Right kidney (tissue), 1 donor: ENCODE results near the gene DMC1.
"Not testable (repeated sequence)": the region's sequence is repeated elsewhere in the genome, so short reads cannot be mapped to it uniquely, and the experiment has no call there.

ENCODE experiments used
- DNase-seq: peaks from one replicate; pipeline ENCODE4 v3.0.0-alpha.2; 2016

Gene DMC1

DNA sequence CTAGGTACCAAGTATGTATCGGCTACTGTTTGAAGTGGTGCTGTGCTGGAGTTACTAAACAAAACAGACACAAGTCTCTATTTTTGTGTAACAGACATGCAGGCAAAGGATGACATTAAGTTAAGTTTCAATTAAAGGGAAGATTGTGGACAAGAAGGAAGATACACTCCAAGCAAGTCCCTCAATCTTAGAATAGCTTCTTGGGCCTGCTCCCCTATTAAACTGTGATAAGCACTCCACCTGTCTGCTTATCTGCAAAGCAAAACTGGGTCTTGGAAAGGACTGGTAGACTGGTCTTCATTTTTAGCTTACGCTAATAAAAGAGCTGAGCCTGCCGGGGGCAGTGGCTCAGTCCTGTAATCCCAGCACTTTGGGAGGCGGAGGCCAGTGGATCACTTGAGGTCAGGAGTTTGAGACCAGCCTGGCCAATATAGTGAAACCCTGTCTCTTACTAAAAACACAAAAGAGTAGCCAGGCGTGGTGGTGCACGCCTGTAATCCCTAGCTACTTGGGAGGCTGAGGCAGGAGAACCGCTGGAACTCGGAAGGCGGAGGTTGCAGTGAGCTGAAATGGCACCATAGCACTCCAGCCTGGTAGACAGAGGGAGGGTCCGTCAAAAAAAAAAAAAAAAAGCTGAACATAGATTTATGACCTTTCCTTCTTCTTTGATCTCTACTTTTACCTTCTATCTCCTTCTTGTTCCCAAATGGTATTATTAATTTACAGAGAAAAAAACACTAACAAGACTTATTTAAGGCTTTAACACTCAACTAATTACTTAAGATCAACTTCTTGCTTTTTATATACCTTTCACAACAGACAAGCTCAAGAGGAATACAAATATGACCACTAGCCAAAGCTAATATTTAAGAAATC lies 67.9 kb downstream of the DMC1 start:
- DNase-seq: no peak

DNA sequence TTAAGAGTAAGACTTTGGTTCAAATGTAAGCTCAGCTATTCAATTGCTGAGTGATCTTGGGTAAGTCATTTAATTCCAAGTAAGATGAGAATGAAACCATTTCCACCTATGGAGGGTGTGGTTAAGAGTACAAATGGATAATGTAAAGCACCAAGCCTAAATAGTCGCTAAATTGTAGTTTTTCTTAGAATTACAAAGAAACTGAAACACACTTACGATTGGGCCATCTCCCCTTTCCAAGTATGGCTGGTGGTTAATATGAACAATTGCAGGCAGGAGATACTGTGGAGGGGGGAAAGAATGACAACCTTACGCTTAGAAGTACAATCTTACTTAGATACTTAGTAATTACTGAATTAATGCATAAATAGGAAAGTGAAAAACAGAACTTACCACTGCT lies 72.1 kb downstream of the DMC1 start:
- DNase-seq: no peak

DNA sequence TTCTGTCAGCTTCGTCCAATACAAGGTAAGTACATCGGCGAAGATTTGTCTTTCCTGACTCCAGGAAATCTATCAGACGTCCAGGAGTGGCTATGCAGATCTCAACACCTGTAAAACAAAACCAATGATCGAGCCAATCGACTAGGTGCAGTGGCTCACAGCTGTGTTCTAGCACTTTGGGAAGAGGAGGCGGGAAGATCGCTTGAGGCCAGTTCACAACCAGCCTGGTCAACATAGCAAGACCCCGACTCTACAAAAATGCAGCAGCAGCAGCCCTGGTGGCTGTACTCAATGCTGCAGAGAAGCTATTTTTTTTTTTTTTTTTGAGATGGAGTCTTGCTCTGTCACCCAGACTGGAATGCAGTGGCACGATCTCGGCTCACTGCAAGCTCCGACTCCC lies 75.0 kb downstream of the DMC1 start:
- DNase-seq: no peak

DNA sequence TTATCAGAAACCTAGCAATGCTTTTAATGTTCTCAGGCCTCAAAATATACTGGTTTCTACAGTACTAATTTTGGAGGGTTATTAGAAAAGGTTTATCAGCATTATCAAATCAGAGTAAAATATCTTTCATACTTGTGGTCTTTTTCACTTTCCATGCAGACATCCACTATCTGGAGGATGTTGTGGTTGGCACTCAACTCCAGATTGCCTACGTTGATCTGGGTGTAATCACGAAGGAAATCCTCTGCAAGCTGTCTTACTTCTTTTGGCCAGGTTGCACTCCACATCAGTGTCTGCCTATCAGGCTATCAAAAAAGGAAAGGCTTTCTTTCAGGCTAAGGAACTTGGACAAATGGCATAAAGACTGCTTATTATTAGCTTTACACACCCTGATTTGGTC lies 75.5 kb downstream of the DMC1 start:
- DNase-seq: no peak

DNA sequence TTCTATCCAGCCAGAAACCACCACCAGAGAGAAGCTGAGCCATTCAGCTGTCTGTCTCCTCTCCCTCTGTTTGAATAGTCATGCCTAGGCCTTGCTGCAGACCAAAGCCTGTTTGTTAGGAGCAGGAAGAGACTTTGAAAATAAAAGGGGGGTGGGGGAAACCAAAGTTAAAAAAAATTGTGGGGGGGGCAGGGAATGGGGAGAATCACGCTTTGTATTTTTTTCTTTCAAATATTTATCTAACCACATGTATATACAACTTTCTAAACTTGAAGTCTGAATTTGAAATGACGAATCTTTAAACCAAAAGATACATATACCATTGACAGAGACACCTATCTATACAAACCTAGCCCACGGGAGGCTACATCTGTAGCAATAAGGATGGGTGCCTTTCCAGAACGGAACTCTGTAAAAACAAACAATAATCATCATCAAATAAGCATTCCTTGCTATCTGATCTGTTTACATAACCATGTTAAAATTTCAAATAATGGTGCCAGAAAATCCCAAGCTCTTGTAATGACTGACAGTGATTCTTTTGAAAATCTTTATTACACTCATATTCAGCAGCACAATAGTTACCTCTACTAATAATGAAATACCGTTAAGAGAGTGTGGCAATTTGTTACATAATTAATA lies 78.2 kb downstream of the DMC1 start:
- DNase-seq: no peak

DNA sequence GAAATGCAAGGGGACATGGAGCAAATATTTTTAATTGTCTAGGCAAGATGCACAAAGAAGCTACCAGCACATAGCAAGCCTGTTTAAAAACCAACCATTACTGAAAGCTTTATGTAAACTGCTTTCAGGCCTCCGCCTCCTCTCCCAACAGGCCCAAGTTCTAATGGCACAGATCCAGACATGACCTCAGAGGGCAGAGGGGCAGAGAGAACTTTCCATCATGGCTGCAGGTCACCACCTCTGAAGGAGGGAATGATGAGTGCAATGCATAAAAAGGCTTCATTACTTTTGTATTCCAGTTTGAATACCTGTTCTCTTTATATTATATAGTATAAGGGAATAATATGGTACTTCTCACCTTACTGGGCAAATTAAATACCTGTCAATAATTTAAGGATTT lies 79.1 kb downstream of the DMC1 start:
- DNase-seq: no peak

DNA sequence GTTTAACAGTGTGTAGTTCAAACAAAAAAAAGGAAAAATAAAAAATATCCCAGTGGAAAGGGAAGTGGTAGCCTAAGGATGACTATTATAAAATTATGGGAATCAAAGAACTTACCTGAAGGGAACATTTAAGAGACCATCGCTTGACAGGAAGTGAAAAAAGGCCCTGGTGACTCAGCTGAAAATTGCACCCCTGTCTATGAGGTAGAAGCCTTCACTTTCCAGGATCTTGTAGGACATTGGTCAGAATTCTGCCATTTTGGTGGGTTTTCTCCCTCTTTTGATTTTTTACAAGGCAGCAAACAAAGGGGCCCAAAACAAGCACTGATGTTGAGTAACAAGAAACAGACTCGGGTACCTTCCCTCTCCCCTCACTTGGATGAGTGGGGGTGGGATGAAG lies 79.5 kb downstream of the DMC1 start:
- no peak for DNase-seq

DNA sequence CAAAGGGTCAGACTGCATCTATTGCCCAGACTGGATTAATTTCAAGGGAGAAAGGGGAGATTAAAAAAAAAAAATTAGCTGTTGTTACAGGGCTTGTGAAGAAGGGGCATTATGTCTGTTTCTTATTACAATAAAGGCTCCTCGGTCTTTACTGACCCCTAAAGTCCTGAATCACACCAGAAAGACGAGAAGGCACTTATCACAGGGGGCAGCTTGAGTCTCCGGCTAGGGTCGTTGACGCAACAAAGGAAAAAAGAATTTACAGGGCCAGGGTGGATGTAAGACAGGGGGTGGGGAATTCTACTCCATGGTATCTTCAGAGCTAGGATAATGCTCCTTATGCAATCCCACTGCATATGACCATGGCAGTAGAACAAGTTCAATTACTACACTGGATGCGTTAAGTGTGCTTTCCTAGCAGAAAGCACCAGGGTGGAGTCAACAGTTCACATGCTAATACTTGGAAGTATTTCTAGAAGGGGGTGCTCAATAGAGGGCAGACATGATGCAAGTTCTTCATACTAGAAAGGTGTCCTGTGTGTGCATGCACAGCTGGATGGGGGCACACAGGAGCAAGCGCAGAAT lies 80.3 kb downstream of the DMC1 start:
- DNase-seq: no peak

DNA sequence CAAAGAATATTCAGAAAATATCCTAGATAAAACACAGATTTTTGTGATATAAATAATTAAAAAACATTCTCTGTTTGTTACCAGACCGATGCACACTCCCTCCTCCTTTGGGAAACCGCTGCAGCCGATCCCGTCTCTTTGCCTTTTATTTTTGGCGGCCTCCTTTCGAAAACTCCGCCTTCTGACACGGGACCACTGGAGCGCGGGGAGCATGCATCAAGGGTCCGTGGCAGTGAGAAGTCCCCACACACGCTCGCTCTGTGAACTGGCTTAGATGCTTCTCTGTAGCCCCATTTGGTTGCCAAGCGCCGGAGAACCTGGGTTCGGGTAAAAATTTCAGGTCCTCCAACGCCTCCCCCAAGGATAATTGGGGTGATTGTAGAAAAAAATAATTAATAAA lies 80.8 kb downstream of the DMC1 start:
- DNase-seq: no peak

DNA sequence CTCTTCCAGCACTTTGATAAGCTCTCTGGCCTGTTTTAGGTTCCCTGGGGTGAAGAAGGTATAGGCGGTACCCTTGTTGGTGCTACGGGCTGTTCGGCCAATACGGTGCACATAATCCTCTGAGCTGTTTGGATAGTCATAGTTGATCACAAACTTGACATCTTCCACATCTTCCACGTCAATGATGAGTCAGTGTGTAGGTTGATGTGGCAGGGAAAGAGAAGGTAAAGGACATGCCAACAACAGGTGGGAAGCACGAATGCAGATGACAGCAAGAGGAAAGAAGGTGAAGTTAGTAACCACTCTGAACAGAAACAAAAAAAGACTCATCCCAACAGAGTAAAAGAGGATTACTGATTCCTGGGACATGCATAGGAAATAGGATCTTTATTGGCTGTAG lies 82.0 kb downstream of the DMC1 start:
- DNase-seq: no peak

DNA sequence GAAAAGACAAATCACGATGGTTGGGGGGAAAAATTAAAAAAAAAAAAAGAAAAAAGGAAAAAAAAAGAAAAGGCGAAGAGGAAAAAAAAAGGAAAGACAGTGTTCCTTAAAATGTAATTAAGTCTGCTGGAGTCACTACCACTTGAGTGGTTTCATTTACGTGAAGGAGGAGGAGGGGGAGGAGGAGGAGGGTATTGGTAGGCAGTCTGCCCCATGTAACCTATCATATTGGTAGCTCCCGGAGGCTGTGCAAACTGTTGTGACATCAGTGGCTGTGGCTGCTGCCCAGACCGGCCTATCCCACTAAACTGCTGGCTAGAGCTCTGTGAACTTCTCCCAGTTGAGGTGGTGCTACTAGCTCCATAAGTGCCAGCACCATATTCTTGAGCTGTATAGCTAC lies 84.2 kb downstream of the DMC1 start:
- DNase-seq: no peak

DNA sequence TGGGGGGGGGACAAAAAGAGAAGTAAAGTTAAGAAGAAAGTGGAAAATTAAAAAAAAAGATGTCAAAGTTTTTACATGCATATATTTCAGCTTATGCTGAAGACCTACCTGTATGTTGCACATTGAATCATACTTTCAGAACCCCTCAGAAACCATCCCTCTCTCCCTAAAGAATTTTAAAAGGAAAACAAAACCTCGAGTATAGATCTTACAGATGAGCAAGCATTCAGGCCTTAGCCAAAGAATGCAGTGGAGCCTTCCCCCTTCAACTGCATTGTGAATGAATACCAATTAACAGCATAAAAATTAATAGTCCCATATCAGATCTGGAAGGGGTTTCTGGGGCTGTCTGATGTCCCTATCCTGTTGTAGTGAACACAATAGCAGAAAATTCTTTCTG lies 85.7 kb downstream of the DMC1 start:
- DNase-seq: no peak

DNA sequence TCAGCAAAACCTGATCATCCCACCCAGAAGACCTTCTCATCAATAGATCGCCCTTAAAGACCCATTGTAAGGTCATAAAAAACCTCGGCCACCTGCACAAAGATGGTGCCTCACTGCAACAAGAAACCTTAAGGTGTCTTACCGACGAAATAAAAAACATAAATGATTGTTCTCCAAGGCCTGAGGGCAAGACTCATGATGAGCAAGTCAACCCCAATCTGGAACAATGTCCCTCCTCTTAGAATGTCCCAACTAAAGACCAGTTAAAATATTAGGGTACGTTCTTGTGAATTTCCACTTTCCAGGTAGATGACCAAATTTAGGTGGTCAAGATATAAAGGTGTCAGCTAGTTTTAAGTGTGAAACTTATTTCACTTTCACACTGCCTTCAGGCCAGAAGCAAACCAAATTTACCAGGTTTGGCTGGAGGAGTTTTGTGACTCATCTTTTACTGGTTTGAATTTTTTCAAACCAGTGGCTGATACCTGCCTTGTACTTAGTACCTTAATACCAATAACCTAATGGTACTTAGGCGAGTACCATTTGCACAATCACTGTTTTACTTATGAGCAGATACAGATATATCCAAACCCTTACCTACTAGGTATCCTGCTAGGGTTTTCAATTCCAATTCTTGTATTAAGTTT lies 87.2 kb downstream of the DMC1 start:
- no peak for DNase-seq

DNA sequence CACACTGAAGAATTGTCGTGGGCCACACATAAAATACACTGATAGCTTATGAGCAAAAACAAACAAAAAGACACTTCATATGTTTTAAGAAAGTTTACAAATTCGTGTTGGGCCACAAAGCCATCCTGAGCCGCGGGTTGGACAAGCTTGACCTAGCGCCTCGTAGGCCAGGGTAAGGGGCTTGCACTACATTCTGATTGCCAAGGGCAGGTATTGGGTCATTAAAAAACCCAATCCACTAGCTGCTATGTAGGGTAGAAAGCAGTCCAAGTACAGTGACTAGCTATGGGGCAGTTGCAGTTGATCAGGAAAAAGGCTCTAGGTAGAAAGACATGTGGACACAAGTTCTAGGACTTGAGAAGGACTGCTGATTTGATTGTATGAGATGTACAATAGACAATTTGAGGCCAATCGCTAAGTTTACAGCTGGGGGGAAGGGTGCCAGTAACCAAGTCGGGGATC lies 88.1 kb downstream of the DMC1 start:
- no peak for DNase-seq

DNA sequence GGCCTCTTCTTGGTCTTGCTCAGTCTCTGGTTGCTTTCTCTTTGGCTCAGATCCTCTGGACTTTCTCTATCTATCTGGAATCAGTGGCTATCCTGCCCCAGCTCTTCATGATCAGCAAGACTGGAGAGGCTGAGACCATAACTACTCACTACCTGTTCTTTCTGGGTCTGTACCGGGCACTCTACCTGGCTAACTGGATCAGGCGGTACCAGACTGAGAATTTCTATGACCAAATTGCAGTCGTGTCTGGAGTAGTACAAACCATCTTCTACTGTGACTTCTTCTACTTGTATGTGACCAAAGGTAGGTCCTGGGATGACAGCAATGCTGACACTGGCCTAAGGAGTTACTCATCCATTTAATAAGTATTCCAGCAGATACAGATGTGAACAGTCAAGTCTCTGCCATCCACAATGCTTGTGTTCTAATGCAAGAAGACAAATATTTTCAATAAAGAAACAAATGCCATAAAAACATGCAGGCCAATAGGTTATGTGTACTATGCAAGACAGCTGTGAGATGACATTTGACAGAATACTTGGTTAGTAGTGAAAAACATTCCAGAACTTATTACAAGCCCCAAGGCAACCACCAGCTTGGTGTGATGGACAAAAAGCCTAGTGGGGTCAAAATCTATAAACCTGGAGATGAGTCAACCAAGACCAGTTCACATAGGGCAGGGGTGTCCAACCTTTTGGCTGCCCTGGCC lies 88.7 kb downstream of the DMC1 start:
- no peak for DNase-seq

DNA sequence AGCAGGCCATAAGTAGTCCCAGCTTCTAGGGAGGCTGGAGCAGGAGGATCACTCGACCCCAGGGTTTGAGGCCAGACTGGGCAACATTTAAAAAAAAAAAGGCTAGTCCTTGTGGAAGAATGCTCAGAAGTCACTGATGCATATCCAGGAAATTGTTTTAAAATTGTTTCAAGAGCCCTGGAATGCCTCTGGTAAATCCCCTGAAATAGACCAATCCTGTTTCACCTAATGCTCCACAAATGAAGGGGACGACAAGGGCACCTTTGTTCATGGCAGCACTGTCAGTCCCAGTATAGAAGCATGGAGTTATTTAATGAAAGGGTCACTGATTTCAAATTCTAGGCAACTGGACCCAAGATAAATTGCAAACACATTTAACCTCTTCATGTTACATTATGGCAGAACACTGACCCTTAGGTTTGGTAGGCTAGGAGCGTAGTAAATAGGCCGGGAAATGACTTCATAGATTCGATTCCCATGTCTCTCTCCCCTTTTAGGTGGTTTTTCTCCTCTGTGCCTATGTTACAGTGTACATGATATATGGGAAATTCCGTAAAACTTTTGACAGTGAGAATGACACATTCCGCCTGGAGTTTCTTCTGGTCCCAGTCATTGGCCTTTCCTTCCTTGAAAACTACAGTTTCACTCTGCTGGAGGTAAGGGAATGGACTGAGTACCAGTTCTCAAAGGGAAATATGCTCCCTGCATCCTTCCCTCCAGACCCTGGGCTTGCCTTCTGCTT lies 90.7 kb downstream of the DMC1 start:
- no peak for DNase-seq

DNA sequence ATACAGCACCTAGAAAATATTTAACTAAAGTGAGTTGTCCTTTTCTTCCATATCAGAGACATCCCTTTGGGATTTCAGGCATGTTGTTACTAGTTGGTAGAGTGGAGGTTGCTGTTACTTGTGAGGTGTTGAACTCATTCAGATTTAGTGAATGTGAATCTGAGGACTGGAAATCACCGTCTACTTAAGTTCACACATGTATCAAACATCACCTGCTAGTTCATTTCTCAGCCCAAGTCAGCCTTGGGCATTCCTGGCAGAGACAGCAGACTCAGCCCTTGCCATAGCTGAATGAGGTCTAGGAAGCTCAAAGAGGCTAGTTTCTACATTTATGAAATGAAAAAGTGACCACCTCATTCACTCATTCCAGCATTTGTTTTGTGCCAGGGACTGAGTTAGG lies 92.4 kb downstream of the DMC1 start:
- no peak for DNase-seq

DNA sequence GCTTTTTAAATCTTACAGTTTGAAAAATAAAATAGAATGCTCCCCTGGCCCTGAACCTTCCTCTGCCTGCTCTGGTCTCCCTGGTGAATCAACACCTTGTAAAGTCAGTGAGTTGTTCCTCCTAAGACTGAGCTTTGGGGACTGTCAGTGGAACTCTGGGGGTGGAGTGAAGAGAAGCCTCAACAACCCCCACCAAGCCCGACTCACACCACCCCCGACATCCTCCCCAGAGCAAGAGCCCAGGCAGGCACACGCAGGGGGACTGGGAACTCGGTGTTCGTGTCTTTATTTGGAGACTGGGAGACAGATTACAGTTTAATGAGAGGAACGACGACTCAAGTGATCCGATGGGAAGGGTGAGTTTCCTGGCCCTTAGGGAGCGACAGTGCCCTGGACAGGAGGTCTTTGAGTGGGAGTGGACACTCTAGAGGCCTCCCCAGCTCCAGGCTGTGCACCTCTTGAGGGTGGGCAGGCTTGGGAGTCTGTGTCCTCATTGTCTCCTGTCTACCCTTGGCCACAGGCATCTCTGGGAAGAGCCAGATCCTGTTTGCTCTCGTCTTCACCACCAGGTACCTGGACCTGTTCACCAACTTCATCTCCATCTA lies 95.9 kb downstream of the DMC1 start:
- no peak for DNase-seq

DNA sequence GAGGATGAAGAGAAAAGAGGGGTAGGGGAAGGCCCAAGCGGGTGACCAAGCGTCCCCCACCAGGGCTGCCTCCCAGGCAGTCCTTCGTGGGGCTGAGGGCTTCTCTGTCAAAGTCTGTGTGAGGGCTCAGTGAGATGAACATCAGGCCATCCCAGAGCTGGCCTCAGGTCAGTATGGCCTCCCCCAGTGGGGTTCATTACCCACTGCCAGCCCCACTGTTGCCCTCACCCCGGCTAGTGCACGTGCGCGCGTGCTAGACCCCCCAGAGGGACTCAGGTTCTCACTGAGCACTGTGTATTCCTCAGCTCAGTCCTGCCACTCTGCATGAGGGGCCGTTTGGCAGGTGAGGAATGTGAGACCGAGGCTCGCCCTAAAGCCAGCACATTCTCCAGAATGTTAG lies 98.7 kb downstream of the DMC1 start:
- no peak for DNase-seq

DNA sequence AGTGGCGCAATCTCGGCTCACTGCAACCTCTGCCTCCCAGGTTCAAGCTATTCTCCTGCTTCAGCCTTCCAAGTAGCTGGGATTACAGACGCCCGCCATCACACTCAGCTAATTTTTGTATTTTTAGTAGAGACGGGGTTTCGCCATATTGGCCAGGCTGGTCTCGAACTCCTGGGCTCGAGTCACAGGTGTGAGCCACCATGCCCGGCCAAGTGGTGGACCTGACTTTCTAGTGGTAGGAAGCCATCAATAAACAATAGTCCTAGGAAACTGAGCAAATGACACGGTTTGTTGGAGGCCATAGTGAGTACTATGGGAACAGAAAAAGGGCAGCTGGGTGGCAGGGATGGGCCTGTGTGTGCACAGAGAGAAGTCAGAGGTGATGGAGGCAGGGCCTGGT lies 99.8 kb downstream of the DMC1 start:
- not testable (repeated sequence) for DNase-seq

DNA sequence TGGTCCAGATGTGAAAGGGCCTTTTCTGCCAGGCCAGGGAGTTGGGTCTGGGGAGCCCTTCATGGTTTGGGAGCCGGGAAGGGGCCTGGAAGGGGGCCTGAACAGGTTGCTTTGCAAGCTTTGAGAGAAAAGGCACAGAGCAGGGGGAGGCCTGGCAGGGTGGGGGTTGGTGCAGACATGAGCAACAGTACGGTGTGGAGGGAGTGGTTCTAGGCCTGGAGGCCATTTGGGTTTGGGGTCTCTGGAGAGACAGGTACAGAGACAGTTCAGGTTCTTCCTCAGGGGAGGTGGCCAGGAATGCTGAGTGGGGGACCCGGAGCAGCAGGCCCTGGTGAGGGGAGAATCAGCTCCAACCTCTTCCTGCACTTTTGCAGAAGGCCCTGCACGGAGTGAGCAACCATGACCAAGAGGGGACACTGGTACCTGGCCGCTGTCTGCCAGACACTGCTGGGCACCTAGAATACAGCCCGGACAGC lies 100.6 kb downstream of the DMC1 start:
- DNase-seq: no peak
